Keratinocyte (primary cell): ENCODE results near the gene ZNF76. TPM values are rescaled to one million over a fixed set of nuclear protein-coding genes. Genes with fewer than 3 reads are reported as not detected.

Experiments
- DNase-seq: peaks from one replicate; pipeline ENCODE4 v3.0.0-alpha.2; 2011; ENCODE audit warnings: low read depth, missing footprints, low spot score
- FAIRE-seq: peaks from 2 replicates; lab custom pipeline; 2011; peaks lifted over from hg19 to GRCh38; lab: Jason Lieb, UNC
- H2AFZ ChIP-seq: 2 replicates; pipeline ENCODE4 v1.6.0; 2012; ENCODE audit warnings: low read length, control low read depth, inconsistent platforms; ENCODE audit not compliant: control insufficient read depth
- H3K27ac ChIP-seq: 2 replicates; pipeline ENCODE4 v1.5.1; 2011; ENCODE audit warnings: low read length; ENCODE audit not compliant: control insufficient read depth, insufficient read depth
- H3K27me3 ChIP-seq: 3 replicates; pipeline ENCODE4 v1.6.0; 2011; ENCODE audit warnings: low read length; ENCODE audit not compliant: control insufficient read depth, insufficient read depth; ENCODE audit errors: extremely low read depth
- H3K36me3 ChIP-seq, 2 experiments: 2 replicates in 1 of 2; 3 replicates in 1 of 2; pipeline ENCODE4 v1.5.1; 2011; ENCODE audit warnings: low read length in 2 of 2, mild to moderate bottlenecking in 1 of 2; ENCODE audit not compliant: control insufficient read depth in 2 of 2, insufficient read depth in 2 of 2; ENCODE audit errors: extremely low read depth in 1 of 2
- H3K4me1 ChIP-seq: 3 replicates; pipeline ENCODE4 v1.5.1; 2011; ENCODE audit warnings: low read length; ENCODE audit not compliant: control insufficient read depth, insufficient read depth; ENCODE audit errors: extremely low read depth
- H3K4me2 ChIP-seq: 3 replicates; pipeline ENCODE4 v1.6.0; 2011; ENCODE audit warnings: low read depth, low read length; ENCODE audit not compliant: control insufficient read depth, insufficient read depth; ENCODE audit errors: extremely low read depth
- H3K4me3 ChIP-seq, 3 experiments: fragments of 200-600 bp in 1 of 3; sonication (generic) in 1 of 3; 2 replicates in 2 of 3; 3 replicates in 1 of 3; pipeline ENCODE4 v1.5.1; 2011 to 2016; ENCODE audit warnings: low read length in 3 of 3, mild to moderate bottlenecking in 3 of 3, control low read depth in 2 of 3, inconsistent platforms in 1 of 3, low read depth in 1 of 3, mixed read lengths in 1 of 3, mixed run types in 1 of 3, moderate library complexity in 1 of 3; ENCODE audit not compliant: control insufficient read depth in 2 of 3, insufficient read depth in 2 of 3; ENCODE audit errors: extremely low read depth in 1 of 3
- H3K79me2 ChIP-seq: 2 replicates; pipeline ENCODE4 v1.6.0; 2012; ENCODE audit warnings: low read length; ENCODE audit not compliant: control insufficient read depth, insufficient read depth
- H3K9ac ChIP-seq: 3 replicates; pipeline ENCODE4 v1.6.0; 2011; ENCODE audit warnings: low read length; ENCODE audit not compliant: control insufficient read depth, insufficient read depth; ENCODE audit errors: extremely low read depth
- H3K9me1 ChIP-seq: 3 replicates; pipeline ENCODE4 v1.6.0; 2011; ENCODE audit warnings: low read length; ENCODE audit not compliant: control insufficient read depth, insufficient read depth; ENCODE audit errors: extremely low read depth
- H3K9me3 ChIP-seq: 2 replicates; pipeline ENCODE4 v1.5.1; 2012; ENCODE audit warnings: low read depth, low read length; ENCODE audit not compliant: control insufficient read depth
- H4K20me1 ChIP-seq: 3 replicates; pipeline ENCODE4 v1.6.0; 2011; ENCODE audit warnings: low read length; ENCODE audit not compliant: control insufficient read depth, insufficient read depth; ENCODE audit errors: extremely low read depth
- EZH2 ChIP-seq: IDR thresholded peaks from one replicate; pipeline ENCODE4 v1.6.1; 2012; ENCODE audit warnings: inconsistent platforms, mild to moderate bottlenecking, low read length, moderate library complexity
- dilution Hi-C: fragments of 300-500 bp; cut with MboI; formaldehyde crosslinking; loops from one replicate; pipeline ENCODE4 v1.7.0; 2020; ENCODE audit warnings: low sequenced_read_pairs; ENCODE audit not compliant: extremely low pct_ligation_motif_present
- polyA plus RNA-seq, 5 experiments: library from polyadenylated mRNA; depleted of rRNA in 3 of 5; stranded (reverse) in 3 of 5; stranded (forward) in 1 of 5; unstranded in 1 of 5; fragments of >200 nt; gene quantifications; 1 replicate in 1 of 5; 2 replicates in 3 of 5; 3 replicates in 1 of 5; pipeline versions ENCODE4 v1.2.1 to v1.2.3, GENCODE V29; 2011 to 2012; ENCODE audit warnings: missing spikeins in 2 of 5, low read depth in 1 of 5, low replicate concordance in 1 of 5
- TF ChIP-seq, protein P1 (sequence below), 3 experiments: IDR thresholded peaks in 1 of 3; conservative IDR thresholded peaks in 1 of 3; optimal IDR thresholded peaks in 1 of 3; 2 replicates in 2 of 3; 3 replicates in 1 of 3; pipeline versions ENCODE3 to v1.5.1; 2011; ENCODE audit warnings: low read length in 3 of 3, mild to moderate bottlenecking in 3 of 3, moderate library complexity in 2 of 3, control low read depth in 1 of 3, inconsistent platforms in 1 of 3; ENCODE audit not compliant: insufficient read depth in 2 of 3; ENCODE audit errors: extremely low read depth in 1 of 3

Gene ZNF76
- polyA plus RNA-seq, 1 donor (not counting 4 experiments of a cell fraction or from before 2014, with no cell fraction given): 7.2 TPM

DNA sequence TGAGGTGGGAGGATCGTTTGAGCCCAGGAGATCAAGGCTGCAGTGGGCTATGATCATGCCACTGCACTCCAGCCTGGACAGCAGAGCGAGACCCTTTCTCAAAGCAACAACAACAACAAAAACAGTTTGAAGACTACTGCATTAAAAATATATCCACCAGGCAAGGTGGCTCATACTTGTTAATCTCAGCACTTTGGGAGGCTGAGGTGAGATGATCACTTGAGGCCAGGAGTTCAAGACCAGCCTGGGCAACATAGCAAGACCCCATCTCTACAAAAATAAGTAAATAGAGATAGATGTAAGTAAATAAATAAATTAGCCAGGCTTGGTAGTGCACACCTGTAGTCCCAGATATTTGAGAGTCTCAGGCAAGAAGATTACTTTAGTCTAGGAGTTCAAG is 12.5 kb downstream of the ZNF76 start:
- Histone ChIP-seq H3K27me3 (no peaks in the 10 kb centered on the region), H2AFZ (no peak overlapping the region), H3K4me2 (no peak overlapping the region), H3K79me2 (no peaks in the 10 kb centered on the region), H3K4me3 (no peak overlapping the region), H3K27ac (no peak overlapping the region), H3K9me1 (no peaks in the 10 kb centered on the region), H3K36me3 (no peaks in the 10 kb centered on the region), H3K9me3 (no peaks in the 10 kb centered on the region), H3K9ac (no peak overlapping the region), H3K4me1 (no peaks in the 10 kb centered on the region), H4K20me1 (no peaks in the 10 kb centered on the region)
- dilution Hi-C loops: no loop called here
- FAIRE-seq (no peak), DNase-seq (no peak)
- no peak for TF ChIP-seq EZH2
- TF ChIP-seq, protein P1, sequence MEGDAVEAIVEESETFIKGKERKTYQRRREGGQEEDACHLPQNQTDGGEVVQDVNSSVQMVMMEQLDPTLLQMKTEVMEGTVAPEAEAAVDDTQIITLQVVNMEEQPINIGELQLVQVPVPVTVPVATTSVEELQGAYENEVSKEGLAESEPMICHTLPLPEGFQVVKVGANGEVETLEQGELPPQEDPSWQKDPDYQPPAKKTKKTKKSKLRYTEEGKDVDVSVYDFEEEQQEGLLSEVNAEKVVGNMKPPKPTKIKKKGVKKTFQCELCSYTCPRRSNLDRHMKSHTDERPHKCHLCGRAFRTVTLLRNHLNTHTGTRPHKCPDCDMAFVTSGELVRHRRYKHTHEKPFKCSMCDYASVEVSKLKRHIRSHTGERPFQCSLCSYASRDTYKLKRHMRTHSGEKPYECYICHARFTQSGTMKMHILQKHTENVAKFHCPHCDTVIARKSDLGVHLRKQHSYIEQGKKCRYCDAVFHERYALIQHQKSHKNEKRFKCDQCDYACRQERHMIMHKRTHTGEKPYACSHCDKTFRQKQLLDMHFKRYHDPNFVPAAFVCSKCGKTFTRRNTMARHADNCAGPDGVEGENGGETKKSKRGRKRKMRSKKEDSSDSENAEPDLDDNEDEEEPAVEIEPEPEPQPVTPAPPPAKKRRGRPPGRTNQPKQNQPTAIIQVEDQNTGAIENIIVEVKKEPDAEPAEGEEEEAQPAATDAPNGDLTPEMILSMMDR (optimal IDR thresholded peaks at IDR 0.05 in 1 of 3, IDR thresholded peaks at IDR 0.05 in 1 of 3, conservative IDR thresholded peaks at IDR 0.05 in 1 of 3; ENCODE audit: extremely low read depth in 1 of 3, insufficient read depth in 2 of 3, low read length in 3 of 3): no peak

DNA sequence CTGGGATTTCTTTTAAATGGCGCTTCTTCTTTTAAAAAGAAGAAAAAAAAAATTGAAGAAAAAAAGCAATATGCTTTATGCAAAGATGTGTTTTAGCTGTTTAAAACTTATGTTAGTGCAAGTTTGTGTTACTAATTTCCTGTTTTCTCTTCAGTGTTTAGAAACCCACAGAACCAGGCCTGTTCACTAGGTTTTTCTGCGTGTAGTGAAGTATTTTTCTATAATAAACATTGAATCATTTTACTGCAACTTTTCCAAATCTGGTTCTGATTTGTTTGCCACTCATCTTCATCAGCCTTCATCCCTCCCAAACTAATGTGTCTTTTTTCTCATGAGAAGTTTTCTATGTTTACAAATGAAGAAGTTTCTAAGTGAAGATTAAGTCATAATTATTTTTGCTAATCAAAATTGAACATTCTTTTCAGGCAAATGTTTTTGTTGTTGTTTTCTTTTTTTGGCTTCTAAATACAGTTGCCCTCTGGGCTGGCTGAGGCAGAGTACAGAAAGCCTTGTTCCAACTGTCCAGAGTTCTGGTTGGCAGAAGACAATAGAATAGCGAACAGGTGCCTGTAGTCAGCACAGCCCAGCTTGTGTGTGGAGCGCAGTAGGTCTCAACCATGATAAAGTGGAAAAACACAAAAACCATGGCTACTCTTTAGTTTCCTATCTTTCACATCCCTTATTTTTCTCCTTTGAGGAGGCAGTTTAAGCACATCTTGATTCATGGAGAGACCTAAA is 14.5 kb downstream of the ZNF76 start:
- no peak overlapping the region for H3K9ac ChIP-seq
- no peaks in the 10 kb centered on the region for H3K36me3 ChIP-seq
- H3K4me1 ChIP-seq: no peaks in the 10 kb centered on the region
- no peaks in the 10 kb centered on the region for H3K9me1 ChIP-seq
- no peak overlapping the region for H3K4me3 ChIP-seq
- dilution Hi-C loops: no loop called here
- H3K79me2 ChIP-seq: no peaks in the 10 kb centered on the region
- FAIRE-seq (no peak), DNase-seq (no peak)
- no peak overlapping the region for H3K4me2 ChIP-seq
- TF ChIP-seq, protein P1 (optimal IDR thresholded peaks at IDR 0.05 in 1 of 3, IDR thresholded peaks at IDR 0.05 in 1 of 3, conservative IDR thresholded peaks at IDR 0.05 in 1 of 3; ENCODE audit: extremely low read depth in 1 of 3, insufficient read depth in 2 of 3, low read length in 3 of 3): no peak
- TF ChIP-seq EZH2: no peak
- no peaks in the 10 kb centered on the region for H3K9me3 ChIP-seq
- no peak overlapping the region for H3K27ac ChIP-seq
- no peaks in the 10 kb centered on the region for H4K20me1 ChIP-seq
- H3K27me3 ChIP-seq: no peaks in the 10 kb centered on the region
- H2AFZ ChIP-seq: no peak overlapping the region
